NCI-H2227 treated with DMSO at 0.1 percent for 48 hours (cell line): ENCODE results near the gene GPR142.
"Not testable (repeated sequence)": the region's sequence is repeated elsewhere in the genome, so short reads cannot be mapped to it uniquely, and the experiment has no call there.

Source experiments
- DNase-seq: peaks from one replicate; lab custom pipeline; 2025; lab: John Stamatoyannopoulos, UW

GPR142 gene

DNA sequence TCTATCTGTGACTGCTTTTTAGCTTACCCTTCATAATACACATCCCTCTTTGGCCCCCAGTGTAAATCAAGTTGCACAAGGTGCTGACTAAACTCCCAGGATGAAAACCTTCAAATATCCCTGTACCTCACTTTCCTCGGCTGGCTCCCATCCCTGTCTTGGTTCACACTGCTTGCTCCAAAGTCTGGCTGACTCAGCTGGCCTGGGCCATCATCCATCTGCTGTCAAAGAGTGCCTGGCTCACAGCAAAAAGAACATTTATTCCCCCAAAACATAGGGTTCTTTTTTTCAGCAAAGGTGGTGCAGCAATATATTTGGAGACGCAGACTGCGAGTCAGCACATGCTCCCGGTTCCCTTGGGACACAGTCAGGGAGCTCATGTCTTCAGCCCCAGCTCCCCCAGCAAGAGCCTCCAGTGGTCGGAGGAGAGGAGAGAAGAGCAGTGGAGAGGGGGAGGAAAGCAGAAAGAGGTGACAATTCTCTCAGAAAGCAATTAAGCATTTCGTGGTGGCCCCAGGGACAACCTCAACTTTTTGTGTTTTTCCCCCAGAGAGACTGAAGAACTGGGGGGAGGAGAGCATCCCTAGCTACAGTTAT lies 26.1 kb downstream of the GPR142 start:
- no peak for DNase-seq

DNA sequence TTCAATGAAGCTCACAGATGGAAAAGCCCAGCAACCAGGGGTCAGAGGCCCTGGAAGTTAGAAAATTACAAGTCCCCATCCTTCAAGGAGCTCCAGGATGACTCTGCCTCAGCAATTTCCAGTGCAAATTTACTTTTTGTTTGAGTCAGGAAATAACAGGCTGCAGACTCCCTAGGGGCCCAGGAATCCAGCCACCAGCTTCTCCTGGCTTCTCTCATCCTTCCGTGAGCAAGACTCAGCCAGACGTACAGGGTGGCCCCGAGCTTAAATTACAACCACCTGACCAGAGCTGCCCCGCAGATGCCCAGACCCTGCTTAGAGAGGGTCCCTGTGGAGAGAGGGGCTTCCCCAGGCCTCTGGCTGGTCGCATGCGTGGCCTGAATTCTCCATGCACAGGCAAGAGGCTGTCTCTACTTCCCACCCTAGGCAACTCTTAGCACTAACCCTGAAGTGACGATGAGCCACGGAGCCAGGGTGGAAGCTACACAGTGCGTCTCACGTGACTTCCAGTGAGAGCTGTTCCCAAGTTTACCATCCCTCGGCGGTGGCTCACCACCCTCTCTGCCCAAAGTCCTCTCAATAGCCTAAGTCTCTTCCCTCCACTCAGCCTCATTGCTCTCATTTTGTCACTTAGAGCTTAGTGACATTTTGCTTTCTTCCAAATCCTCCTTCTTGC lies 27.1 kb downstream of the GPR142 start:
- DNase-seq, result no peak

DNA sequence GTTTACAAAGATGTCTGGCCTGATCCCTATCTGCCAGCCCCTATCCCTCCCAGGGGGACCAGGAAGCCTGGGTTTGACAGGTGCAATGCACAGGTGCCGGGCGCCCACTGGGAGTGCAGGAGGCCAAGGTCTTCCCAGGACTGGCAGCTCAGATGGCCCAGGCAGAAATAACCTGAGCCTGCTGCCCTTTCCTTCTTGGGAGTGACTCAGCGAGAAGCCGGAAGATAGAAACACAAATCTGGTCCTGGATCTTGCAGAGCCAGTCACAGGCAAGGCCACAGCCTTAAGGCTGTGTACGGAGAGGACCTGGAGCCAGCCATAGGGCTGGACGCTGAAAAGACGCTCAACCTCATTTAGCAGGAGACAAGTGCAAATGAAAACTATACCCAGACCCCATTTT lies 27.7 kb downstream of the GPR142 start:
- DNase-seq, result no peak

DNA sequence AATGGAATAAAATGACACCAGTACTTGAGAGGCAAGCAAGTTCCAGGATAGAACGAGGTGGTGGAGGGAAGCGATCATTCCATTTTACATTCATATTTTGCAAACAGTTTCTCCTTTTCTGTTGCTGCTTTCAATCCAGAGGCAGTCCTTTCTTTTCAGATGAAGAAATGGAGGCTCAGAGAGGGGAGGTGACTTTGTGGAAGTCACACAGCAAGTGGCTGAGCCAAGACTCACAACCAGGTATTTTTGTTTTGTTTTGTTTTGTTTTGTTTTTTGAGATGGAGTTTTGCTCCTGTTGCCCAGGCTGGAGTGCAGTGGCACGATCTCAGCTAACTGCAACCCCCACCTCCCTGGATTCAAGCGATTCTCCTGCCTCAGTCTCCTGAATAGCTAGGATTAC lies 29.3 kb downstream of the GPR142 start:
- DNase-seq, result no peak

DNA sequence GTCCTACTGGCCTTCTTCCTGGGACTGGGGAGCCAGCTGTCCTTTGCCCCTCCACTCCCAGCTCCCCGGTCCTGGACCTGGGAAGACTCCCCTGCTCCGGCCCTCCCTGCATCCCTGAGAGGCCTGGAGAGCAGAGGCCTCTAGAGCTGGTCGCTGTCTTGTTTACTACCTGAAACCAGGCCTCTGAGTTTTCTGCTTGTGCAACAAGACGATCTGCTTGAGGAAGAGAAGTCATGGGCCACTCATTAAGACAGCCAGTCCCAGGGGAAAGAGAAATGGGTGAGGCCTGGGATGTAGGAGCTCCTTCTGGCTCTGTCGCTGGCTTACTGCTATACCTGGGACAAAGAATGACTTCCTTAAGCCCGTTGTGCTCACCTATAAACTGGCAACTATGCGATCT lies 34.7 kb downstream of the GPR142 start:
- no peak for DNase-seq

DNA sequence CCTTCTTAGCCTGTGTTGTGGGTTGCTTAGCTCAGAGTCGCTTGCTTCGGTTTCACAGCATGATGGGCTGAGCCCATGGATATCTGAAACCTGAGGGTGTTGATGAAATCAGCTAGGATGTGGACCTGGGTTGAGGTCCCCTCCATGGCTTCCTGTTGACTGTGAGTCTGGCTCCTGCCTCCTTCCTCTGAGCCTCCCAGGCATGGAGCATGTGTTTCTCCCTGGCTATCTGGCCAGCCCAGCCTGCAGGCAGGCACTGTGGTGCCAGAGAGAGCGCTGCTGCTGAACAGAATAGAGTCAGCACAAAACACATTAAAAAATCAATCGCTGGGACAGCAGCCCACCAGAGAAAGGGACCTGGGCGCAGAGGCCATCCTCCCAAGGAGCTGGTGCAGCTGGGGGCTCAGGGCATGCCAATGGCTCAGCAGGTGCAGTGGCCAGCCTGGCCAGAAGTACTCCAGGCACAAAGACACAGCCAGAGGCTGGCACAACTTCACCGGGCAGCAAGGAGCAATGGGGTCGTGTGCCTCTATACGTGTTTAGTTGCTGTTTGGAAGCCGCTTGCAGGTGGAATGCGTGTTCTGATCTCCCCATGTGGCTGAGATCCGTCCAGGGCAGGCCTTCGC lies 36.3 kb downstream of the GPR142 start:
- no peak for DNase-seq

DNA sequence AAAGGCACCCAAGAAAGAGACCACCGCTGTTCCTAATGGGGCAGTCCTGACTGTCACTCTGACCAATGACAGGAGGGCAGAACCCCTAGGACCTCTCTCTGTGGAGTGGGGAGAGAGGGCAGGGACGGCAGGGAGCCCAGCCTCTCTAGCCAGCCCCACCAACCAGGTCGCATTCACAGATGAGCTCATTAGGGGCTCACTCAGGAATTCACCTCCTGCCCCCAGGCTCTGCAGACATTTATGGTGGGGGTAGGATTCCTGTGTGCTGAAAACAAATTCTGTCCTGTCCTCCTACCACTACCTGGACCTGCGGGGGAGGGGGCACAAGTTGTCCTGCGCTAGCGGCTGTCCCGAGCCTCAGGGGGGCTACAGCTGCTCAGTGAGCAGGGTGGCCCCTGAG lies 36.9 kb downstream of the GPR142 start:
- DNase-seq, result no peak

DNA sequence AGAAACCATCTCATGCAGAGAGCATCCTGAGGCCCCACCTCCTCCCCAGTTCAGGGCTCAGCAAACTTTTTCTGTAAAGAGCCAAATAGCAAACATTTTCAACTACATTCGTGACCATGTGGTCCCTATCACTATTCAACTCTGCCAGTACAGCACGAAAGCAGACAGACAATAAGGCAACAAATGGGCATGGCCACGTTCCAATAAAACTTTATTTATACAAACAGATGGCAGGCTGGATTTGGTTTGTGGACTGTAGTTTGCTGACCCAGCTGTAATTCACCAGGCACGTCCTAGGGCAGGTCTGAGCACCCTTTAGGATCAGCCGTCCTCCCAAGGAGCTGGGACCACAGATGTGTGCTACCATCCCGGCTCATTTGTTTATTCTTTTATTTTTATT lies 37.5 kb downstream of the GPR142 start:
- DNase-seq, result no peak

DNA sequence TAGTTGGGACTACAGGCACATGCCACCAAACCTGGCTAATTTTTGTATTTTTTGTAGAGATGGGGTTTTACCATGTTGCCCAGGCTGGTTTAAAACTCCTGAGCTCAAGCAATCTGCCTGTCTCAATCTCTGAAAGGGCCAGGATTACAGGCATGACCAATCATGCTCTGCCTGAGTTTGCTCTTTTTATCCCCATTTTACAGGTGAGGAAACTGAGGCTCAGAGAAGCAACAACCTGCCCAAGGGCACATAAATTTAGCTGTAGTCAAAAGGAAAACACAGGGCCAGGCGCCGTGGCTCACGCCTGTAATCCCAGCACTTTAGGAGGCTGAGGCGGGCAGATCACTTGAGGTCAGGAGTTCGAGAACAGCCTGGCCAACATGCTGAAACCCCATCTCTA lies 38.0 kb downstream of the GPR142 start:
- not testable (repeated sequence) for DNase-seq

DNA sequence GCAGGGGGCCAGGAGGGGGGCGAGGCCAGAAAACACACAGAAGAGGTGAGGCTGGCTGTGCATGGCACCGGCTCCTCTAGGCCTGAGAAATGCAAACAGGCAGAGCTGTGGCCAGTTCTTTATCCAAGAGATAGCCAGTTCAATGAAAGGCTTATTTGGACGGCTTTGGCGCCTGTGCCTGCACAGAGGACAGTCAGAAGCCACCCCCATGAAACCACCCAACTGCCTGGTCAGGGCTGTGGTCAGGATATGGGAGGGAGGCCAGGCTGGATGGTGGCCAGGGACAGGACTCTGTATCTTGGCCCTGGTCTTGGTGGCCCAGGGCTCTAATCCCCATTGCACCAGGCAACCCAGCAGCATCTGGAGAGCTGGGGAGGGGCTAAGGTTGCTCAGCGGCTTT lies 40.1 kb downstream of the GPR142 start:
- no peak for DNase-seq

DNA sequence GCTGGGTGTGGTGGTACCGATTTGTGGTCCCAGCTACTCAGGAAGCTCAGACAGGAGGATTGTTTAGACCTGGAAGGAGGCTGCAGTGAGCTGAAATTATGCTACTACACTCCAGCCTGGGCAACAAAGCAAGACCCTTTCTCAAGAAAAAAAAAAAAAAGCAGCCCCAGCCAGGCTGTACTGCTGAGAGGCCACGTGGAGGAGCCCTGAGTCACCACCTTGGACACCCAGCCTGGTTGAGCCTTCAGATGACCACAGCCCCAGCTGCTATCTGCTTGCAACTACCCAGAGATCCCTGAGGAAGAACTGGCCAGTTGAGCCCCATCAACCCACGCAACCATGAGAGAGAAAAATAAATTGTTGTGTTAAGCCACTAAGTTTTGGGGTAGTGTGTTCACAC lies 41.0 kb downstream of the GPR142 start:
- no peak for DNase-seq

DNA sequence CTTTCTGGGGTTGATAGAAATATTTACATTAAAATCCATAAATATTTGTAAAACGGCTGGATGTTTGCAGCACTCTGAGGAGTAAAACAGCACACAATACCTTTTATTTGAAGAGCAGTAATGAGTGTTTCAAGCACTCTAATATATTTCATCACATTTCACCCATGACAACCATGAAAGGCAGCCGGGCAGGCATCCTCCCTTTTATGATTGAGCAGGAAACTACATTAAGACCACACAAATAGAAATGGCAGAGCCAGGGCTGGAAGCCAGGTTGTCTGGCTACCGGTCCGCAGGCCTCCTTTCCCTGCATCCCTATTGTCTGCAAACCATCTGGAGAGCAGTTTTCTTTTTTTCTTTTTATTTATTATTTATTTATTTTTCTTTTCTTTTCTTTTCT lies 41.5 kb downstream of the GPR142 start:
- no peak for DNase-seq

DNA sequence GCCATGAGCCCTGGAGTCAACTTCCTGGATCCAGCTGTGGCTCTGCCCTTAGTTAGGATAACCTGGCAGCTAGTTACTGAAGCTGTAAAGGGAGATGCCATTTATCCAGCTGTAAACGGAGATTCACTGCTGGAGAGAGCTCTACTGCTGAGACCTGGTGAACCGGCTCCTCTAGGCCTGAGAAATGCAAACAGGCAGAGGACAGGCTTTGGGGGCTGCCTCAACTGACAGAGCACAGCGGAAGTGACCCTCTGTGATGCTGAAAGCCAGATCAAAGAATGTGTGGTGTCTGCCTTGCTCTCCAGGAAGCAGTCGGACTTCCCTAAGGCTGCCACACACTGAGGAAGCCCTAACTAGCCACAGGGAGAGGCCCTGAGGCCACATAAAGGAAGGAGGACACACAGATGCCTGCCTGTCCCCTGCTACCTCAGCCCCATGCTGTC lies 42.7 kb downstream of the GPR142 start:
- no peak for DNase-seq

DNA sequence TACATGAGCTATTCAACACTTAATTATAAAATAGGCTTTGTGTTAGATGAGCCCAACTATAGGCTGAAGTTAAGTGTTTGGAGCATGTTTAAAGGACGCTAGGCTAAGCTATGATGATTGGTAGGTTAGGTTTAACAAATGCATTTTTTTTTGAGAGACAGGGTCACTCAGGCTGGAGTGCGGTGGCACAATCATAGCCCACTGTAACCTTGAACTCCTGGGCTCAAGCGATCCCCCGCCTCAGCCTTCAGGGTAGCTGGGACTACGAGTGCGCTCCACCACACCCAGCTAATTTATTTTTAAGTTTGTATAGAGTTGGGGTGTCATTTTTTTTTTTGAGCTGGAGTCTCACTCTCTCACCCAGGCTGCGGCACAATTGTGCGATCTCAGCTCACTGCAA lies 45.3 kb downstream of the GPR142 start:
- no peak for DNase-seq

DNA sequence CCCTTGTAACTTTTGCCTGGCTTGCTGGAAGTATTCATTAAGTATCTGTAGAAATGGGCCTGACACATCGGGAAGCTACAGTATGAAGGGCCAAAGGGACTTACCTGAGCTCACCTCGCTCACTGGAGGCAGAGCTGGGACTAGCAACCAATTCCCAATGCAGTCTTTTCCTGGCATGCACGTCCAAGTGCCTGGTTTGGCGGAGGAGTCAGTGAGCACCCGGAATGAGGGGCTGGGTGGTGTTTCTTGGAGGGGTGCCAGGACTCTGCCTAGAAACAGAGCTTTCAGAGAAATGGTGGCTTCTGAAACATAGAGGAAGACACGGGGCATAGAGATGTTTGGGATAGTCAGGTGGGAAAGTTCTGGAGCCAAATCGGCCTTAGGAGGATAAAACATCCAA lies 46.2 kb downstream of the GPR142 start:
- DNase-seq, result no peak

DNA sequence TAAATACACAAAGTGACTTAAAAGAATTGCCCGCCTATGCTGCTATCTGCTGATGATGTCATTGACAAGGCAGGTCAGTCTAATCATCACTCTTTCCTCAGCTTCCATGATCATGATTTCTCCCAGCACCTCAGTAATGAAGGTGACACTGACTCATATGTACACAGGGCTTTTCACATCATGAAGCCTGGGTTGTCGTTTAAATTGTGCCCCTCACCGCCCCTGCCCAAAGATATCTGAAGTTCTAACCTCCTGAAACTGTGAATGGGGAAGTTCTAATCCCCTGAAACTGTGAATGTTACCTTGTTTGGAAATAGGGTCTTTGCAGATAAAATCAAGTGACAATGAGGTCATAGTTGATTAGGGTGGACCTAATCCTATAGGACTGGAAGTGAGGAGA lies 47.2 kb downstream of the GPR142 start:
- DNase-seq, result no peak

DNA sequence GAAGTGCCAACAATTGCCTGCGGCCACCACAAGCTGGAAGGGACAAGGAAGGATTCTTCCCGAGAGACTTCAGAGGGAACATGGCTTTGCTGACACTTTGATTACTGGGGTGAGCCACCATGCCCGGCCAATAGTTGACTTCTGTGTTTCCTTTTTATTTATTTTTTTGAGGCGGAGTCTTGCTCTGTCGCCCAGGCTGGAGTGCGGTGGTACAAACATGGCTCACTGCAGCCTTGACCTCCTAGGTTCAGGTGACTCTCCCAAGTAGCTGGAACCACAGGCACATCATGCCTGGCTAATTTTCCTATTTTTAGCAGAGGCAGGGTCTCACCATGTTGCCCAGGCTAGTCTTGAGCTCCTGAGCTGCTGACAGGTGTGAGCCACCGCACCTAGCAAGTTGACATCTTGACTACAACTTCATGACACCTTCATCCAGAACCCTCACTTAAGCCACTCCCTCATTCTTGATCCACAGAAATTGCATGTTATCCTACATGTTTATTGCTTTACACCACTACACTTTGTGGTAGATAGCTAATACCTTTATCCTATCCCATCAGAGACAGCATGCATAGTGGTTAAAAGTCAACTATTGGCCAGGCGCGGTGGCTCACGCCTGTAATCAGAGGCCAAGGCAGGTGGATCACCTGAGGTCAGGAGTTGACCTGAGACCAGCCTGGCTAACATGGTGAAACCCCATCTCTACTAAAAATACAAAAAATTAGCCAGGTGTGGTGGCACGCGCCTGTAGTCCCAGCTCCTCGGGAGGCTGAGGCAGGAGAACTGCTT lies 48.5 kb downstream of the GPR142 start:
- DNase-seq, result no peak

DNA sequence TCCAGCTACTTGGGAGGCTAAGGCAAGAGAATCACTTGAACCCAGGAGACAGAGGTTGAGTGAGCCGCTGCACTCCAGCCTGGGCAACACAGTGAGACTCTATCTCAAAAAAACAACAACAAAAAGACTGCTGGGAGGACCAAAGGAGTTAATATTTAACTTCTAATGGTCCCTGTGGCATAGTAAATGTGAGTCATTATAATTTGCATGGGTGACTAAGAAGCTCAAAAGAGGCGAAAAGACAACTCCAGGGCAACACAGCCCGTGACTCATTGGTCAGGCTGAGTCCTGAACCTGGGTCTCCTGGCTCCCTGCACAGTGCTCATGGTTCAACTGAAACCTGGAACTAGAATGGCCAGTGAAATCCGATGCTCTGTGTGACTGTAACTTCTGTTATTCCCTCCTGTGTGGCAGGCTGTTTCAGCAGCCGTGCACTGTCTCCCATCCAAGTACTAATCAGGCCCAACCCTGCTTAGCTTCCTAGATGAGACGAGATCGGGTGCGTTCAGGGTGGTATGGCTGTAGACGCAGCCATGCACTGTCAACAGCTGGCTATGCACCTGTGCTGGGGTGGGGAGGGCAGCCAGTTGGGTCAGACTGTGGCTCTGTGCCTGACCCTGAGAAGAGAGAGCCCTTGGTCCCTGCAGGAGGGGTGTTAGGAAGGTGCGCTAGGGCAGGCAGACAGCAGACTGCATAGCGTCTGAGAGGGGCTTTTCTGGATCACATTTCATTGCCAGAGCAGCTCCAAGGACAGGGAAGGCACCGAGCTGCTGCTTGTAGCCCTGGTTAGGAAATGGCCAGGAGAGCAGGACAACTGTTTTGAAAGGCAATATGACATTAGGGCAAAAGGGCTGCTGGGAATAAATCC lies 50.1 kb downstream of the GPR142 start:
- no peak for DNase-seq

DNA sequence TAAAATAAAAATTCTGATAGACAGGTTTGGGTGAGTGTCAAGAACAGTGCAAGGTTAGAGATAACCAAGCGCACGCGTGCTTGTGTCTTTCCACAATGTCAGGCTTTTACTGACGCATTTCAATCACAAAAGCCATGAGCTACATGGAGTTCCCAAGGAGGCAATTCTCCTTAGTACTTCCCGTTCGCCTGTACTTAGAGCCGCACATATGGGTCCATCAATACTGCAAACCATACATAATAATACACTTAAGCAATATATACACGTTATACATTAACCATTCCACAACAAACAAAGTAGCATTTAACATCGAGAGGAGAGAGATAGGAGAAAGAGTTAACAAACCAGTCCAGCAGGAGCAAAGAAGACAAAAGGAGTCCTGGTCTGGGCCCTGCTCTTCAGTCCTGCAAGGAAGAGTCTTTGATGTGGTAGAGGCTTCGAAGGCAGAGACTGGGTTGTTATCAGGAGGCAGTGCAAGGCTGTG lies 52.7 kb downstream of the GPR142 start:
- no peak for DNase-seq
